GM21515 (cell line): ENCODE results near the gene LYPLA2.
"Not testable (repeated sequence)": the region's sequence is repeated elsewhere in the genome, so short reads cannot be mapped to it uniquely, and the experiment has no call there.

Source experiments
- ATAC-seq: cut with Tn5 transposase; IDR thresholded peaks from one replicate; pipeline ENCODE4 v1.9.1; 2021; ENCODE audit not compliant: unreplicated experiment

The LYPLA2 gene

DNA sequence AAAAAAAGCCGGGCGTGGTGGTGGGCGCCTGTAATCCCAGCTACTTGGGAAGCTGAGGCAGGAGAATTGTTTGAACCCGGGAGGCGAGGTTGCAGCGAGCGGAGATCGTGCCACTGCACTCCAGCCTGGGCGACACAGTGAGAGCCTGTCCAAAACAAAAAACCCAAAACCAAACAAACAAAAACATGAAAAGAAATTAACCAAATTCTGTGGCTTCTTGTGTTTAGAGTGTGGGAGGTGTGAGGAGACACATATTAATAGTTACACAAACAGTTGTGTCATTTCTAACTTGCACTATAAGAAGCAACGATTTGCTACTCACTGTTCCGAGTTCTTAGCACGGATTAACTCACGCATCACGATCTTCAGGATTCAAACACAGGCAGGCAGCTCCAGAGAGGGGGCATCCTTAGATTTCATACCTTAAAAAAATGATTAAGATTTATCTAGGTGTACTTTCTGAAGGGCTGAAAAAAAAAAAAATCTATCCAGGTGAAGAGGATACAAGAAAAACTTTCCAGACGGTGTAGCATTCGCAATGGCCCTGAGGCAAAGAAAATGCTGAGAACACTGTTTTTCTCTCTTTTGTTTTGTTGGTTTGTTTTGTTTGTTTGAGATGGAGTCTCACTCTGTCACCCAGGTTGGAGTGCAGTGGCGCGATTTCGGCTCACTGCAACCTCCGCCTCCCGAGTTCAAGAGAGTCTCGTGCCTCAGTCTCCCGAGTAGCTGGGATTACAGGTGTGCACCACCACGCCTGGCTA is 35.0 kb downstream of the LYPLA2 start:
- peak; percentile 35 for ATAC-seq

DNA sequence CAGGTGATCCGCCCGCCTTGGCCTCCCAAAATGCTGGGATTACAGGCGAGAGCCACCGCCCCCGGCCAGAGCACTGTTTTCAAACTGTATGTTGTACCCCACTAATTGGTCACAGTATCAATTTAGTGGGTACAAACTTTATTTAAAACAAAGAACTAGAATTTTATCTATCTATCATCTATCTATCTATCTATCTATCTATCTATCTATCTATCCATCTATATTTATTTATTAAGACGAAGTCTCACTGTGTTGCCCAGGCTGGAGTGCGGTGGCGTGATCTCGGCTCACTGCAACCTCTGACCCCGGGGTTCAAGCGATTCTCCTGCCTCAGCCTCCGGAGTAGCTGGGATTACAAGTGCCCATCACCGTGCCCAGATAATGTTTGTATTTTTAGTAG is 35.6 kb downstream of the LYPLA2 start:
- not testable (repeated sequence) for ATAC-seq

DNA sequence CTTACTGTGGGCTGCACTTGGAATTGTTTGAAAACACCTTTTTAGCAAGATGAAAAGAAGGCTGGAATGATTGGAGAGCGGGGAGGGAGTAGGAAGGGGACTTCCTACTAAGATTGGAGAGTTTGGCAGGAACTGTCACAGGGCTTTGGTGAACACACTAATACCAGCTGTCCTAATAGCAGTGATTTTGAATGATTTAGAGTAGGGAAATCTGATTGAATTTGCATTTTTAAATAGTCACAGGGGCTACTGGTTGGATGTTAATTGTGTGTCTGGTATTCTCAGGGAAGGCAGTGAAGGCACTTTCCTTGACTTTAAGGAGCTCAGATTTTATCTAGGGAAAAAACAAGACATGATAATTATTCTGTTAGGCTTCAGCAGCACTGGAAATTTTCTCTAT is 36.8 kb downstream of the LYPLA2 start:
- no peak for ATAC-seq

DNA sequence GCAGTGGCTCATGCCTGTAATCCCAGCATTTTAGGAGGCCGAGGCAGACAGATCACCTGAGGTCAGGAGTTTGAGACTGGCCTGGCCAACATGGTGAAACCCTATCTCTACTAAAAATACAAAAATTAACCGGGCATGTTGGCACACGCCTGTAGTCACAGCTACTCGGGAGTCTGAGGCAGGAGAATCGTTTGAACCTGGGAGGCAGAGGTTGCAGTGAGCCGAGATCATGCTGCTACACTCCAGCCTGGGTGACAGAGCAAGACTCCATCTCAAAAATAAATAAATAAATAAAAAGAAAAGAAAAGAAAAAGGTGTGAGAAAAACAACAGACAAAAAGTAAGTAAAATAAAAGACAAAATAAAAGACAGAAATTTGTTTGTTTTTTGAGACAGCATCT is 43.2 kb downstream of the LYPLA2 start:
- ATAC-seq: not testable (repeated sequence)

DNA sequence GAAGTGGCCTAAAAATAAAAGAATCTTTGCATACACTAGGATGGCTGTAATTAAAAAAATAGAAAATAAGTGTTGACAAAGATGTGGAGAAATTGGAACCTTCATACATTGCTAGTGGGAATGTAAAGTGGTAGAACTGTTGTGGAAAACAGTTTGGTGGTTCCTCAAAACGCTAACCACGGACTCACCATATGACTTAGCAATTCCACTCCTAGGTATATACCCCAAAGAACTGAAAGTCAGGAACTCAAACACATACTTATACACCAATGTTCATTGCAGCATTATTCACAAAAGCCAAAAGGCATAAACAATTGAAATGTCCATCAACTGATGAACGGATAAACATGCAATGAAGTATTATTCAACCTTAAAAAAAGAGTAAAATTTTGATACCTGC is 45.1 kb downstream of the LYPLA2 start:
- ATAC-seq: no peak

DNA sequence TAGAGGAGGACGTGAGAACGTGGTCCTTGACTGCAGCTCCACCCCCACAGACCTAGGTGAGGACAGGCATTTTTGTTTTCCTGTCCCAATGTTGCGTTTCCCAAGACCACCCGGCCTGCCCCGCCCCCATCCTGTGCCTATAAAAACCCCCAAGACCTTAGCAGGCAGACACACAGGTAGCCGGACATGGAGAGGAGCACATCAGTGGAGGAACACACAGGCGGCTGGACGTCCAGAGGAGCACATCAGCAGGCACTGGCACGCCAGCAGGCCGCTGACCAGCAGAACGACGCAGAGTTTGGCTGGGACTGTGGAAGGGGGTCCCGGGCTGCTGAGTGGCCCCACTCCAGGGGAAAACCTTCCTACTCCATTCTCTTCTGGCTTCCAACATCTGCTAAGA is 47.0 kb downstream of the LYPLA2 start:
- ATAC-seq: no peak

DNA sequence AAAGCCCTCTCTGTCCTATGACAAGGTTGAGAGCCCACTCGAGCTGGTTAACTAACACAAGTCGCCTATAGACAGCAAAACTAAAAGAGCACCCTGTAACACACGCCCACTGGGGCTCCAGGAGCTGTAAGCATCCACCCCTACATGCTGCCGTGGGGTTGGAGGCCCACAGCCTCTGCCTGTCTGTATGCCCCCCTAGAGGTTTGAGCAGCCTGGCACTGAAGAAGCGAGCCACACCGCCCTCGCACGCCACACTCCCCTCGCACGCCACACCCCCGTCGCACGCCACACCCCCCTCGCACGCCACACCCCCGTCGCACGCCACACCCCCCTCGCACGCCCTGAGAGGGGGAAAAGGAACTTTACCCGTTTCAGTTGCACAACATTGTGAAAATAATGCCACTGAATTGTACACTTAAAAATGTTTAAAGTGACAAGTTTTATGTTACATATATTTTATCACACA is 47.5 kb downstream of the LYPLA2 start:
- no peak for ATAC-seq

DNA sequence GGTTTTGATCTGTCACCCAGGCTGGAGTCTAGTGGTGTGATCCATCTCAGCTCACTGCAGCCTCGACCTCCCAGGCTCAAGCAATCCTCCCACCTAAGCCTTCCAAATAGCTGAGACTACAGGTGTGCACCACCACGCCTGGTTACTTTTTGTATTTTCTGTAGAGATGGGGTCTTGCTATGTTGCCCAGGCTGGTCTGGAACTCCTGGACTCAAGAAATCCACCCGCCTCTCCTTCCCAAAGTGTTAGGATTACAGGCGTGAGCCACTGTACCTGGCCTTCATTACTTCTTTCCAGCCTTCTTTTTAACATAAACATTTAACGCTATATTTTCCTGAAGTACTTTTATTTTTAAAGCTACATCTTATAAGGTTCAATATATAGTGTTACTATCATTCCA is 52.7 kb downstream of the LYPLA2 start:
- no peak for ATAC-seq
